Measurements from ENCODE around the gene ARL6IP5. TPM values are rescaled to one million over a fixed set of nuclear protein-coding genes. Genes with fewer than 3 reads are reported as not detected.

The ARL6IP5 gene
- total RNA-seq, 3 donors from 2014 or later: 50.1 to 58.6 (median 58.5) TPM

DNA sequence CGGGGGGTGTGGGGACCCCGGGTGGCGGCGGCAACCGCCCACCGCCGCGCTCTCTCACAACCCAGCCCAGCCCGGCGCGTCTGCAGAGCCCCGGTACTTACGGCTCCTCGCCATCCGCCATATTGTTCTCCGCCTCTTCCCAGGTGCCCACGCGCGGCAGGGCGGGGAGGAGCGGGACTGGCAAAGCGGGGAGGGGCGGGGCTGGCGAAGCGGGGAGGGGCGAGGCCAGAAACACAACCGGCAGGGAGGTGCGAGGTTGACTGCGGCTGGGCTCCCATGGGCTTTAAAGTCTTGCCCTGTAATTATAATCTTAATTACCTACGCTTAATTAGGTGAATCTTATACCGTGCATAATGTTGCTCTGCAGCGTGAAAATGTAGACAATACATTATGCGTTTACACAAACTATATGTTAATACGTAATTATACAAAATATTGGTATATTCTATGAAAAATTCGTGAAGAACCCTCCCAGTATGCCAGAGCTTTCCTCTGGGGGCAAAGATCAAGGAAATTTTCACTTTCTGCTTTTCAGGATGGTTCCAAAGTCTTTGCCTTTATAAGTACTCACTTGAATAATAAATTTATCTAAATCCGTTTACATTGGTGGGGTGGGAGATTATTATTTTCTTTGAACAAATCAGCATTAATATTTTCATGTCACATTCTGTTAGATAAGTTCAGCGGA, 4.4 kb upstream of the ARL6IP5 start, which contains the start of gene UBA3:
Gene UBA3, minus strand, starts transcription at position 133 of the 688 bp plus-strand sequence. Its CDS starts 12 bp downstream, at position 121.
- ATAC-seq (peak; percentile 65 to 73), DNase-seq (peak; percentile 91)
- Mint-ChIP-seq H3K4me3 (peak within 1 kb of the TSS; percentile 81), H3K4me1 (ENCODE audit: low read depth) (peaks cover 70% of the 10 kb centered on the region), H3K36me3 (ENCODE audit: insufficient read depth) (peaks cover 5% of the 10 kb centered on the region), H3K27me3 (ENCODE audit: low read depth) (no peaks in the 10 kb centered on the region), H3K9me3 (no peaks in the 10 kb centered on the region)

DNA sequence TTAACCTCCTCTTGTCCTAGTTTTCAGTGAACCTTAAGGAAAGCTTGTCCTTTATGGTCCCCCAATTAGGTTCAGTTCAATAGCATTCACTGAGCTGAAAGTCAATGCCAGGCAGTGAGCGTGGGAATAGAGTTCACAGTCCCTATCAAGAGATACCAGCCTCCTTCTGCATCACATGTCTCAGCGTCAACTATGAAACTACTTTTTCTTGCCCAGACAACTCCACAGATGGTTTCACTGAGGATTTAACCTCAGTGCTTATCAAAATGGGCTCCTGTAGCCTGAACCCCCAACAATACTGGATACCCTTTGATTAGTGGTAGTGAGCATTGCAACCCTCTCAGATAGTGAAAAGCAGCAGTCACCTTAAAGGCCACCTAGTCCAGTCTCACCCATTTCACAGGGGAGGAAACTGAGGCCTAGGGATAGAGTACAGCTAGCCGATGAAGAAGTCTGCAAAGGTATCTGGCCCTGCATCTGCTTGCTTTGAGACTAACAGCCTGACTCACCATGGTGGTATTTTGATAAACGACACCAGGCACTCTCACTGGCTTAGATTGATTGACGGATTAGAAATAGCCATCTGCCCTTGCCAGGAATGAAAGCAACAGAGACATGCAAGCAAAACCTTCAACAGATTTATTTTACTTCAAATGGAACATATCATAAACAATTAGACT, 3.0 kb upstream of the ARL6IP5 start:
- Mint-ChIP-seq H3K9me3 (no peaks in the 10 kb centered on the region), H3K36me3 (ENCODE audit: insufficient read depth) (peaks cover 3% of the 10 kb centered on the region), H3K4me3 (peak overlapping the region; percentile 38), H3K4me1 (ENCODE audit: low read depth) (peaks cover 69% of the 10 kb centered on the region), H3K27me3 (ENCODE audit: low read depth) (no peaks in the 10 kb centered on the region)
- DNase-seq (no peak), ATAC-seq (no peak)

DNA sequence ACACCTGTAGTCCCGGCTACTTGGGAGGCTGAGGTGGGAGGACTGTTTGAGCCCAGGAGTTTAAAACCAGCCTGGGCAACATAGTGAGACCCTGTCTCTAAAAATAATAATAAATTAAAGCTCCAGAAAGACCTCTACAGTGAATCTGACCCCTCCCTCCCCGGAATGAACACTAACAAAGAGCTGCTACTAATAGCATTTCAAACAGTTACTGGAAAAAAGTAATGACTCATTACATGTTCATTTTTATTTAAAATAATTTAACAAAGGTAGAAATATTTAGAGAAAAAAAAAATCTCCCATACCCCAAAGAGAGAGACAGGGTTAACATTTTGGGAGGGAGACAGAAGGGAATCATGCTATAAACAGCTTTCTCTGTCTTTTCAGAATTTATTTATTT, 2.4 kb upstream of the ARL6IP5 start:
- H3K36me3 Mint-ChIP-seq (ENCODE audit: insufficient read depth): no peaks in the 10 kb centered on the region
- peak overlapping the region; percentile 69 for H3K4me3 Mint-ChIP-seq
- DNase-seq (no peak), ATAC-seq (no peak)
- peaks cover 68% of the 10 kb centered on the region for H3K4me1 Mint-ChIP-seq (ENCODE audit: low read depth)
- no peaks in the 10 kb centered on the region for H3K9me3 Mint-ChIP-seq
- no peaks in the 10 kb centered on the region for H3K27me3 Mint-ChIP-seq (ENCODE audit: low read depth)

DNA sequence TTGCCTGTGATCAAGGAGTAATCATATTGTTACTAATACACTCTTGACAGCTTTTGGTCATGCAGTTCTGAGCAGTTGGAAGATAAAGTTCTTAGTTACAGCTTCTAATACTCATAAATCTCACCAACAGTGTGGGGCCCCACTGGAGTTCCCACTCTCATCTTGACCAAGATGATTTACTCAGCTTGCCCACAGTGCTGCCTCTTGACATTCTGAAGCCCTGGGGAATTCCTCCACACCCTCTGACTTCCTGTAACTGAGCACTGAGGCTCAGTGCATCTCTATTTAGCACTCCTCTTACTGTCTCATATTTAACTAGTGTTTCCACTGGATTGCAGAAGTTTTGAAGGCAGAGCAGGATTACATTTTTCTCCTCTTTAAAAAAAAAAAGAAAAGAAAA, 1.9 kb upstream of the ARL6IP5 start:
- H3K4me3 Mint-ChIP-seq: peak overlapping the region; percentile 69
- DNase-seq (peak; percentile 63), ATAC-seq (peak; percentile 61)
- no peaks in the 10 kb centered on the region for H3K27me3 Mint-ChIP-seq (ENCODE audit: low read depth)
- H3K9me3 Mint-ChIP-seq: no peaks in the 10 kb centered on the region
- H3K4me1 Mint-ChIP-seq (ENCODE audit: low read depth): peaks cover 68% of the 10 kb centered on the region
- H3K36me3 Mint-ChIP-seq (ENCODE audit: insufficient read depth): no peaks in the 10 kb centered on the region

DNA sequence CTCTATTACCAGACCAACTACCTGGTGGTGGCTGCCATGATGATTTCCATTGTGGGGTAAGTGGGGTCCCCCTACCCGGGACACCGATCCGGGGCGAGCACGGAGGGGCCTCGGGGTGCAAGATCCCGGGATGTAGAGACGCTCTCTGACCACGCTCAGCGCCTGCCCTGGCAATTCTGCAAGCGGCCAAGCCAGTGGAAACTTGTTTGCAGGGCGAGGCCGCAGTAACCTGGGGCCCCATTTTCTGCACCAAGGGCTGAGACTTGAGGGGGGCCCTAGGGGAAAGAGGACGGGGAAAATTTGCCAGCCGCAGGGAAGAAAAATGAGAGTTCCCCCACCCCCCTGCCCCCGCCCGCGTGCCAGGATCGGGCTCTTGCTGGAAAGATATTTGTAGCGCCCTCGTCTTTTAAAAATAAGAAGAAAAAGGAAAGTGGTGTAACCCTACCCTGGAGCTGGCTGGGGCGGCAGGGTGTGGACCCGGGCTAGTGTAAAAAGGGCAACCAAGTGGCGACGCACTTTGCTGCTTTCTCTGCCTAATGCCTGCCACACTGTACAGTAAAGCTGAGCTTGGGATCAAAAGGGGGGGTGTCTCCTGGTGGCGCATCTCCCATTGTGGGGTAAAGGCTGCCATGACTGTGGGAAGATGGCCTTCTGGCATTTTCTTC, 563 bp downstream of the ARL6IP5 start:
- Mint-ChIP-seq H3K36me3 (ENCODE audit: insufficient read depth) (peaks cover 10% of the 10 kb centered on the region), H3K9me3 (no peaks in the 10 kb centered on the region), H3K27me3 (ENCODE audit: low read depth) (no peaks in the 10 kb centered on the region), H3K4me1 (ENCODE audit: low read depth) (peaks cover 76% of the 10 kb centered on the region), H3K4me3 (peak overlapping the region; percentile 92)
- DNase-seq (no peak), ATAC-seq (no peak)

DNA sequence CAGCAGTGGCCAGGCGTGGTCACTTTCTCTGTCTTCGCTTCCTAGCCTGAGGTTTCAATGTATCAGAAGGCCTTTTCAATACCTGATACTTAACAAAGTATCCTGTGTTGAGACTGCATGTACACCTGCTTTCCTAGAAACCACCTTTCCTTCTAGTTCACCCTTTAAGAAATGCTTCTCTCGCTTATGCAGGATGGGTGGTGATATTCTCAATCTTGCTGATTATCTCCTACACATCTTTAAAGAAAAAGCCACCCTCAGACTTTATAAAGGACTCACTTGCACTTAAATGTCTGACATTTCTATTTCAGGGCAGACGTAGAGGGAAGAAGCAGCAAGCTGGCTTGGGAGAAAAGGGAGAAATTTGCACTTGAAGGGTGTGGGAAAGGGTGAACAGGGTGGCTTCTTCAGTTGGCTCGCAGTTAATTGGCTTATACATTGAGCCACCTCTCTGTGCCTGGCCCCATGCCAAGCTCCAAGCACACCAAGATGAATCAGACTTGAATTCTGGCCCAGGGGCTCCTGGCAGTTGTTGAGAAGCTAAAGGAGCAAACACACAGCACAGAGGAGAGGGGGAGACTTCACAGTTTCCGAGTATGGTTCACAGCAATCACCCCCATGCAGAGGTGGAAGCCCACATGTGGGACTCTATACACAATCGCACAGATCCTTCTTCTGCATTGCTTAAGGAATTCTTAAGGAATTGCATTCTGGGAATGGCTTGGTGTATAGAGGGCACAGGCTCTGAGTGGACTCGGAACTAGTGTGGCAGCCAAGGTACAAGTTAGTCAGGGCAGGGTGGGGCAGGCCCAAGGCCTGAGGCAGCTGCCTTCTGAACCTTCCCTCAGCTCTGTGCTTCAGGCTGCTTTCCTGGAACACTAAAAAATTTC, 1.3 kb downstream of the ARL6IP5 start:
- peaks cover 12% of the 10 kb centered on the region for H3K36me3 Mint-ChIP-seq (ENCODE audit: insufficient read depth)
- peak overlapping the region; percentile 92 for H3K4me3 Mint-ChIP-seq
- ATAC-seq: peak; percentile 16 to 31
- H3K9me3 Mint-ChIP-seq: no peaks in the 10 kb centered on the region
- peaks cover 74% of the 10 kb centered on the region for H3K4me1 Mint-ChIP-seq (ENCODE audit: low read depth)
- no peaks in the 10 kb centered on the region for H3K27me3 Mint-ChIP-seq (ENCODE audit: low read depth)
- peak; percentile 78 for DNase-seq

DNA sequence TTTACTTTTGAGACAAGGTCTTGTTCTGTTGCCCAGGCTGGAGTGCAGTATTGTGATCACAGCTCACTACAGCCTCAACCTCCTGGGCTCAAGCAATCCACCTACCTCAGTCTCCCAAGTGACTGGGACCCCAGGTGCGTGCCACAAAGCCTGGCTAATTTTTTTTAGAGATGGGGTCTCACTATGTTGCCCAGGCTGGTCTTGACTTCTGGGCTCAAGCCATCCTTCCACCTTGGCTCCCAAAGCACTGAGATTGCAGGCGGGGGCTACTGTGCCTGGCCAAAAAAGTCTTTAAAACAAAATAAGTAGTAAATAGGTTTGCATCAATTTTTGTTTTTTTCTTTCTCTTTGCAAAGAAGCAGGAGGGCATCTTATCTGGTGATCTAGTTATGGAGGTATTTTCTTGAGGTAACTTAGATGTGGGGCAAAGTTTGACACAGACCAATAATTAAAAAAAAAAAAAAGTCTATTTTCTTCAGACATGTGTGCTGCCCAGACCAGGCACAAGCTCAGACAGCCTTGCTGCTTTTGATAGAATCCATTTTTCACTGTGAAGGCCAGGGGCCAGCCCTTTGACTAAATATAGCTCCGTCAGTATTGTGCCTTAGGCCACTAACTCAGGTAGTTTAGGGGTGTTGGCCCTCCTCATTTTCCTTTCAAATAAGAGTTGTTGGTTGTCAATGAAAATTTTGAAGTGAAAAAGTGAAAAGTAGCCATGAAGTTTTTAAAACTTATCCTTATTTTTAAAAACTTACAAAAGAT, 2.5 kb downstream of the ARL6IP5 start:
- Mint-ChIP-seq H3K4me3 (peak overlapping the region; percentile 92), H3K4me1 (ENCODE audit: low read depth) (peaks cover 74% of the 10 kb centered on the region), H3K36me3 (ENCODE audit: insufficient read depth) (peaks cover 12% of the 10 kb centered on the region), H3K9me3 (no peaks in the 10 kb centered on the region), H3K27me3 (ENCODE audit: low read depth) (no peaks in the 10 kb centered on the region)
- DNase-seq (no peak), ATAC-seq (no peak)

DNA sequence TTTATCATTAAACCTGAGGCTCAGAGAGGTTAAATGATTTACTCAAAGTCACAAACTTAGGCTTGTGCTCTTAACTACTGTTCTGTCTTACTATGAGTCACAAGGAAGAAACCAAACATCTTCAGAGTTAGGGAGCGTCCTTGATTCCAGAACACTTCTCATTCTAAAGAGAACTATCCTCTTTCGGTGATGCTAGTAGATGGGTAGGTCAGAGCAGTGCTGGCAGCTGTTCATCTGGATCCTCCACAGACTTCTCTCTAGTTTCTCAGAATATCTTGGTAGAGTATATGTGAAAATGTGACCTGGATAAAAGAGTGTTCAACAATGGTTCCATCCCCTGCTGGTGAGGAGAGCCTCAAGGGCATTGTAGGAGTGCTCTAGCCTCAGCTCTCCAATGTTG, 3.3 kb downstream of the ARL6IP5 start:
- Mint-ChIP-seq H3K36me3 (ENCODE audit: insufficient read depth) (peaks cover 13% of the 10 kb centered on the region), H3K9me3 (no peaks in the 10 kb centered on the region), H3K4me3 (peak overlapping the region; percentile 76), H3K27me3 (ENCODE audit: low read depth) (no peaks in the 10 kb centered on the region), H3K4me1 (ENCODE audit: low read depth) (peaks cover 73% of the 10 kb centered on the region)
- ATAC-seq (peak in 1 of 2 donors; percentile 16), DNase-seq (no peak)

DNA sequence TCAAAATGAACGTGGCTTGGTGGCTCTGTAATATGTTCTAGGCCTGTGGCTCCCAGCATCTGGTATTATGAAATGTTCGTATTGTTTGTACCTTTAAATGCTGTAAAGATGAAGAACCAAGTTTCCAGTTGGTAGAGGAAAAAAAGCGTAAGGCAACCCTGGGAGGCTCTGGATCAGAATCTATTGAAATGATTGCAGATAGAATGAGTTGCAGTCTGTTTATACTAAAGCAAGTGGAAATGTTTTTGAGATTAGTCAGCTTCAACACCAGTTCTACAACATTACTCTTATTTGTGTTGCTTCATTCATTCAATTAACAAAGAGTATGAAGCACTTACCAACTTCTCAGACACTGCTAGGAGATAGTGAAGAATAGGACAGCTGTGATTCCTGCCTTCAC, 5.3 kb downstream of the ARL6IP5 start:
- Mint-ChIP-seq H3K36me3 (ENCODE audit: insufficient read depth) (peaks cover 17% of the 10 kb centered on the region), H3K4me3 (peak overlapping the region; percentile 64), H3K9me3 (no peaks in the 10 kb centered on the region), H3K27me3 (ENCODE audit: low read depth) (no peaks in the 10 kb centered on the region), H3K4me1 (ENCODE audit: low read depth) (peaks cover 75% of the 10 kb centered on the region)
- ATAC-seq (no peak), DNase-seq (no peak)

DNA sequence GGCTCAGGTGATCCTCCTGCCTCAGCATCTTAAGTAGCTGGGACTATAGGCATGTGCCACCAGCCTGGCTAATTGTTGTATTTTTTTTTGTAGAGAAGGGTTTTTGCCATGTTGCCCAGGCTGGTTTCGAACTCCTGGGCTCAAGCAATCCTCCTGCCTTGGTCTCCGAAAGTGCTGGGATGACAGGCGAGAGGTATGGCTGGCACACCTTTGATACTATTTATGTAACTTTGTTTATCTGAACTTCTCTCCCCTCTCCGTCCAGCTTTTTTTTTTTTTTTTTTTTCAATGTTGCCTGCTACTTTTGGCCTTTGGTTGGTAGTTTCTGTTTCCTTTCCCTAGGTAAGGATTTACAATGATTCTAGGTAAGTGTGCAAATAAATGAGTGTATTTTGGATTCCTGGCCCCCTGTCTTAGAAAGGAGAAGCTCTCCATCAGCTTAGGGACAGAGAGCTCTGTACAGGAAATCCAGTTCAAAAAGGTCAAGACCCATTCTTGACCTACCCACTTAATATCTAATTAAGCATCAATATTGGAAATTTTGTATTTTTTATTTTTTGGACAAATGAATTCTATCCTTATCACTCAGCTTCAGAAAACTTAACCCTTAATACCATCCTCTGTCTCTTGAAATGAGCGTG, 6.8 kb downstream of the ARL6IP5 start:
- no peaks in the 10 kb centered on the region for H3K27me3 Mint-ChIP-seq (ENCODE audit: low read depth)
- peaks cover 17% of the 10 kb centered on the region for H3K36me3 Mint-ChIP-seq (ENCODE audit: insufficient read depth)
- no peak for ATAC-seq
- H3K9me3 Mint-ChIP-seq: no peaks in the 10 kb centered on the region
- H3K4me1 Mint-ChIP-seq (ENCODE audit: low read depth): peaks cover 85% of the 10 kb centered on the region
- DNase-seq: no peak
- peak overlapping the region; percentile 66 for H3K4me3 Mint-ChIP-seq

DNA sequence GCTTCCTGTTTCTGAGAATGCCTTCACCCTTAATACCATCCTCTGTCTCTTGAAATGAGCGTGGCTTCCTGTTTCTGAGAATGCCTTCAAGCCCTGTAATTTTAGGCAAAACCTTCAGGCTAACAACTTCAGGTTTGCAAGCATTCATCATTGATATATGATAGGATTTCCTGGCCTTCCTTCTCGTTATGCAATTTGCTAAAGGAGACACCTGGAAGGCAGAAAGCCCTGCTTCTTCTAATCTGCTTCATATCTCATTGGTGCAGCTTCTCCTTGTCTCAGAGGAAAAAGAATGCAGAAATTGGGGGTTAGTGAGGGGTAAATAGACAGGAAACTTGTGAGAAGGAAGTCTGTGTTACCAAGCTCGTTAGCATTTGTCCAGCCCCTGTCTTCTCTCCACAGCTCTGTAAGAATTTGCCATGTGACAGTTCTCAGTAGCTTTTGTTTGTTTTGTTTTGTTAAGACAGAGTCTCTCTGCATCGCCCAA, 7.3 kb downstream of the ARL6IP5 start:
- H3K4me3 Mint-ChIP-seq: peak overlapping the region; percentile 66
- peaks cover 90% of the 10 kb centered on the region for H3K4me1 Mint-ChIP-seq (ENCODE audit: low read depth)
- no peaks in the 10 kb centered on the region for H3K27me3 Mint-ChIP-seq (ENCODE audit: low read depth)
- no peaks in the 10 kb centered on the region for H3K9me3 Mint-ChIP-seq
- ATAC-seq (peak; percentile 44 to 50), DNase-seq (no peak)
- H3K36me3 Mint-ChIP-seq (ENCODE audit: insufficient read depth): peaks cover 17% of the 10 kb centered on the region

DNA sequence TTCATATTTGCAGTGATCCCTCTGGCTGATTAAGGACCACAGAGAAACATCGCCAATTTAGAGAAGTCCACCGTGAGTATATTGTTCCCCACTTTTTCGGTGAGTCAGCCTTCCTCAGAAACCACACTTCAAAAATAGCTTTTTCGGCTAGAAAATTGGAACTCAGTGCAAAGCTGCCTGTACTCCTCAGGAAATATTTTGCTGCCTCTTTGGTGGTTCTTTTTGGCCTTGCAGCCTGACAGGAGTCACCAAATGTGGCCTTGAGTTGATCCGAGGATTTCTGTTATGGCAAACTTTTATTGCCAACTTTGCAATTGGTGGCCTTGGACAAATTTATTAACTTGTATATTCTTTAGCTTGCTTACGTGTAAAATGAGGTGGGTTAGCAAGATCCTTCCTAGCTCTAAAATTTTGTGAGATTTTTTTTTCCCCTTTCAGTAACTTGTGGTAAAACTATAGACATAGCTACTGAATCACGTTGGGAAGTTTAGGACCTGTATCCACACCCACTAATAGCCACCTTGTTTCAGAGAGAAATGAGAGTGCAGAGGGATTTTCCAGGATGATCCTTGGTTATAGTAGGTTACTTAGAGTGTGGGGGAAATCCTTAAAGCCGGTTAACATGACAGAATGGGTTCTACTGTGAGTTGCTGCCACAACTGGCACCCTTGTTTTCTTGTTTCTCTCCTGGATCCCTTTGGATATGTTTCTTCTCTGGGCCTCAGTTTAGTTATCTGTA, 9.9 kb downstream of the ARL6IP5 start:
- DNase-seq: no peak
- peak; percentile 51 to 57 for ATAC-seq
- Mint-ChIP-seq H3K36me3 (ENCODE audit: insufficient read depth) (peaks cover 18% of the 10 kb centered on the region), H3K4me1 (ENCODE audit: low read depth) (peaks cover 84% of the 10 kb centered on the region), H3K9me3 (no peaks in the 10 kb centered on the region), H3K27me3 (ENCODE audit: low read depth) (no peaks in the 10 kb centered on the region), H3K4me3 (peak overlapping the region; percentile 38)
